Glutamatergic neuron (in vitro differentiated cells): Measurements from ENCODE around the gene ARHGAP10. TPM values are rescaled to one million over a fixed set of nuclear protein-coding genes. Genes with fewer than 3 reads are reported as not detected.

Source experiments
- DNase-seq: peaks from one replicate; pipeline ENCODE4 v3.0.0; 2022
- H3K27ac Mint-ChIP-seq: one replicate; pipeline ENCODE4 v1.8.0; 2020; ENCODE audit warnings: mild to moderate bottlenecking, mixed read lengths, inconsistent platforms; ENCODE audit not compliant: unreplicated experiment
- H3K27me3 Mint-ChIP-seq: one replicate; pipeline ENCODE4 v1.8.0; 2020; ENCODE audit warnings: mild to moderate bottlenecking, moderate library complexity, mixed read lengths, inconsistent platforms; ENCODE audit not compliant: unreplicated experiment
- H3K36me3 Mint-ChIP-seq: one replicate; pipeline ENCODE4 v1.8.0; 2020; ENCODE audit warnings: mild to moderate bottlenecking, mixed read lengths, inconsistent platforms; ENCODE audit not compliant: unreplicated experiment
- H3K4me1 Mint-ChIP-seq: one replicate; pipeline ENCODE4 v1.8.0; 2020; ENCODE audit warnings: mild to moderate bottlenecking, low read depth, mixed read lengths, inconsistent platforms; ENCODE audit not compliant: unreplicated experiment
- H3K4me3 Mint-ChIP-seq: one replicate; pipeline ENCODE4 v1.8.0; 2020; ENCODE audit warnings: mild to moderate bottlenecking, mixed read lengths, inconsistent platforms; ENCODE audit not compliant: unreplicated experiment
- H3K9me3 Mint-ChIP-seq: one replicate; pipeline ENCODE4 v1.8.0; 2020; ENCODE audit warnings: mild to moderate bottlenecking, moderate library complexity, mixed read lengths, inconsistent platforms; ENCODE audit not compliant: unreplicated experiment
- total RNA-seq: library from RNA; stranded (reverse); fragmentation: NEBNext Ultra II Directional; extraction: Animal tissue kit (Norgen Biotek cat#: 25700); gene quantifications from one replicate; pipeline ENCODE4 v1.2.1, GENCODE V29; 2021; ENCODE audit not compliant: unreplicated experiment
- TF ChIP-seq, protein P1 (sequence below): fragments of 200-600 bp; sonication (generic); IDR thresholded peaks from one replicate; pipeline ENCODE4 v1.5.0; 2021; ENCODE audit not compliant: partially characterized antibody, unreplicated experiment

ARHGAP10 gene
- total RNA-seq, 1 donor from 2014 or later: 19.7 TPM

DNA sequence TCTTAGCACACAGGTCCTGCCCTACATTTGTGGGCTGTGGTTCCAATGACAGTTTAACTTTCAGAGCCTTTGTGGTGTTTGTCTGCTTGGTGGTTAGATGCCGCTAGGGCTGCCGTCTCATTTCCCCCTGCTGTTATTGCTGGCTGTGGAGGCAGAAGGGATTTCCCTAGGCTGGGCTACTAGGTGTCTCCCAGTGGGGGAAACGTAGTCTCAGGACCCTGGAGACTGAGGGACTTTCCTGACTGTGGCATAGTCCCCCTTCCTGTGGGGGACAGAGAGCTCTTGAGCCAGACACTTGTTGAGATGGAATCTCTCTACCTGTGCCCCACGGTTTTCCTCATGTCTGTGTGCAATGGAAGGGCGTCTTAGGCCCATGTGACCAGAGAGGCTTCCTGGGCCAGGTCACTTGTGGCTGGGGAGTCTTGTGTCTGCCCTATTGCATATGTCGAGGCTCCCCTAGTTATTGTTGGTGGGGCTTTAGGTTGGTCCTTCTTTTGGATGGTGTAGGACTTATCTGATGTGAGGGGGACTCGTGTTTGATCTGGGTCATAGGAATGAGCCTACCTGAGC, 68.2 kb downstream of the ARHGAP10 start:
- H3K27ac Mint-ChIP-seq: no peak overlapping the region
- no peak for DNase-seq
- peaks cover 5% of the 10 kb centered on the region for H3K27me3 Mint-ChIP-seq
- H3K9me3 Mint-ChIP-seq: peaks cover 3% of the 10 kb centered on the region
- H3K4me1 Mint-ChIP-seq: peaks cover 8% of the 10 kb centered on the region
- H3K4me3 Mint-ChIP-seq: no peak overlapping the region
- no peaks in the 10 kb centered on the region for H3K36me3 Mint-ChIP-seq
- TF ChIP-seq, protein P1, sequence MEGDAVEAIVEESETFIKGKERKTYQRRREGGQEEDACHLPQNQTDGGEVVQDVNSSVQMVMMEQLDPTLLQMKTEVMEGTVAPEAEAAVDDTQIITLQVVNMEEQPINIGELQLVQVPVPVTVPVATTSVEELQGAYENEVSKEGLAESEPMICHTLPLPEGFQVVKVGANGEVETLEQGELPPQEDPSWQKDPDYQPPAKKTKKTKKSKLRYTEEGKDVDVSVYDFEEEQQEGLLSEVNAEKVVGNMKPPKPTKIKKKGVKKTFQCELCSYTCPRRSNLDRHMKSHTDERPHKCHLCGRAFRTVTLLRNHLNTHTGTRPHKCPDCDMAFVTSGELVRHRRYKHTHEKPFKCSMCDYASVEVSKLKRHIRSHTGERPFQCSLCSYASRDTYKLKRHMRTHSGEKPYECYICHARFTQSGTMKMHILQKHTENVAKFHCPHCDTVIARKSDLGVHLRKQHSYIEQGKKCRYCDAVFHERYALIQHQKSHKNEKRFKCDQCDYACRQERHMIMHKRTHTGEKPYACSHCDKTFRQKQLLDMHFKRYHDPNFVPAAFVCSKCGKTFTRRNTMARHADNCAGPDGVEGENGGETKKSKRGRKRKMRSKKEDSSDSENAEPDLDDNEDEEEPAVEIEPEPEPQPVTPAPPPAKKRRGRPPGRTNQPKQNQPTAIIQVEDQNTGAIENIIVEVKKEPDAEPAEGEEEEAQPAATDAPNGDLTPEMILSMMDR: no peak

DNA sequence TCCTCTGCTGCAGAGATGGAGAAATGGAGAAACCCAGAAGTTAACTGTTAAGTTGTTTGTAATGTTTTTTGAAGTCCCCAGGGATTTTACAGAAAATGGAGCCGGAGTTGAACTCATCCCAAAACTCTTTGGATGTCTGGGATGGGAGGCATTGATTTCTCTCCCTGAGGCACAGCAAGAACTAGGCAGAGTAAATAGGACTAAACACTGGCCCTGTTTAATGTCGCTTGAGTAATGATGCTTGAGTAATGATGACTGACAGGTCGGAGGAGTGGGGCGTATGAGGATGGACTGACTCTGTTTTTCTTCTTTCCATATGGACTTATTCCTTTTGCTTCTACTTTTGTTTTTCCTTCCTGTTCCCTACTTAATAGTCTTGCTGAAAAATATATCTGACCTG, 69.9 kb downstream of the ARHGAP10 start:
- TF ChIP-seq, protein P1: no peak
- Mint-ChIP-seq H3K4me3 (no peak overlapping the region), H3K27me3 (peaks cover 5% of the 10 kb centered on the region), H3K4me1 (peaks cover 11% of the 10 kb centered on the region), H3K27ac (no peak overlapping the region), H3K36me3 (no peaks in the 10 kb centered on the region), H3K9me3 (peaks cover 5% of the 10 kb centered on the region)
- DNase-seq: no peak

DNA sequence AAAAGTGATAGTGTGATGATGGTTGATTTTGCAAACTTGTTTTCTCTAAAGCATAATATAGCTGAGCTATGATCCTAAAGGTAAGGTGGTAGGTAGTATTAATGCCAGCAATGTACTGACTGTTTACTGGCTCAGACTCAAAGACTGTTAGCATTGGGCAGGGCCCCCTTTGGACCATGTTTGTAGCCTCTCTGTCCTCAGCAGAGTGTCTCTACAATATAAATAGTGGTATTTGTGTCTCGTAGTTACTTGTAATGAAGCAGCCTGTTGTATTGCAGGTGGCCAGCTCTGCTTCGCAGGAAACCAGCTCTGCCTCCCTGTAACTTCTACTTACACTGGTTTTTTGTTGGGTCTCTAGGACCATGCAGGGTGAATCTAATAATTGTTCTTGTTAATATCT, 70.5 kb downstream of the ARHGAP10 start:
- H3K27me3 Mint-ChIP-seq: peaks cover 5% of the 10 kb centered on the region

DNA sequence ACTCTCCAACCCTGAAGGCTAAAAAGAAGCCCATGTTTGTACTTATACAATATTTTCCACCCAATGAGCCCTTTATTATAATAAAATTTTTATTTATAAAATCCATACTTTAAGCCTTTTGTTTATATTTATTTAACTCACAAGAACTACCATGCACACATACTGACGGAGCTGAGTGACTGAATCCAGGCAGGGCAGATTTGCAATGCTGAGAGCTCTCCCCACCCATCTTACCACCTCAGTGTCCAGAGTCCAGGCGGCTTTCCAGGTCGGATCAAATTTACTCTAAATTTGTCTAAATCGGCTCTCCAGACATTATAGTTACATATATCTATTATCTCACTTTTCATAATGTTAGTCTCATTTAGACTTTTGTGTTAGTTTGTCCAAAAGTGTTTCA, 74.1 kb downstream of the ARHGAP10 start:
- Mint-ChIP-seq H3K9me3 (peaks cover 3% of the 10 kb centered on the region), H3K36me3 (no peaks in the 10 kb centered on the region), H3K4me1 (peaks cover 7% of the 10 kb centered on the region), H3K27ac (no peak overlapping the region), H3K4me3 (no peak overlapping the region), H3K27me3 (peaks cover 5% of the 10 kb centered on the region)
- TF ChIP-seq, protein P1: no peak
- DNase-seq: no peak

More for the DNA sequence above, 70.5 kb downstream of the ARHGAP10 start:
- no peak for DNase-seq
- peaks cover 3% of the 10 kb centered on the region for H3K9me3 Mint-ChIP-seq
- peaks cover 11% of the 10 kb centered on the region for H3K4me1 Mint-ChIP-seq
- H3K27ac Mint-ChIP-seq: no peak overlapping the region
- TF ChIP-seq, protein P1: no peak
- H3K36me3 Mint-ChIP-seq: no peaks in the 10 kb centered on the region
- no peak overlapping the region for H3K4me3 Mint-ChIP-seq

DNA sequence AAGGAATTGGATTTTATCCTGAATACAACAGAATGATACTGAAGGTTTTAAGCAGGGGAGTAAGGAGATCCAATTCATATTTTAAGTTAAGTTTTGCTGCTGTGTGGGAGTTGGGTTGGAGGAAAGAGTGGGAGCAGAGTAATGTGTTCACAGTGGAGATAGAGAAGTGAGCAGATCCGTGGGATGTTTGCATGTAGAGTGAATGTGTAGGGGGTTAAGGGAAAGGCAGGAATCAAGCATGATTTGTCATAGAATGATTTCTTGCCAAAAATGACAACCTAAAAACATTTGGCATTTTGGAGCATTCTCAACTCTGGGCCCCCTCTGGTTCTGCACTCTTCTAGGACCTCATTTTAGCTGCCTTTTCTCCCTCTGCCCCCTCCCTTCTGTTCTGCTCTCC, 76.6 kb downstream of the ARHGAP10 start:
- no peak overlapping the region for H3K4me3 Mint-ChIP-seq
- no peaks in the 10 kb centered on the region for H3K36me3 Mint-ChIP-seq
- H3K4me1 Mint-ChIP-seq: peaks cover 11% of the 10 kb centered on the region
- TF ChIP-seq, protein P1: no peak
- H3K27ac Mint-ChIP-seq: no peak overlapping the region
- H3K9me3 Mint-ChIP-seq: peaks cover 2% of the 10 kb centered on the region
- DNase-seq: no peak
- peaks cover 3% of the 10 kb centered on the region for H3K27me3 Mint-ChIP-seq
